Measurements from ENCODE around the gene NPAS3. TPM values are rescaled to one million over a fixed set of nuclear protein-coding genes. Genes with fewer than 3 reads are reported as not detected.

Gene NPAS3
- total and polyA plus RNA-seq, 2 of the 8 experiments (the other 6 are each of a cell fraction or from before 2014, with no cell fraction given), result 0.11 to 0.60 TPM

DNA sequence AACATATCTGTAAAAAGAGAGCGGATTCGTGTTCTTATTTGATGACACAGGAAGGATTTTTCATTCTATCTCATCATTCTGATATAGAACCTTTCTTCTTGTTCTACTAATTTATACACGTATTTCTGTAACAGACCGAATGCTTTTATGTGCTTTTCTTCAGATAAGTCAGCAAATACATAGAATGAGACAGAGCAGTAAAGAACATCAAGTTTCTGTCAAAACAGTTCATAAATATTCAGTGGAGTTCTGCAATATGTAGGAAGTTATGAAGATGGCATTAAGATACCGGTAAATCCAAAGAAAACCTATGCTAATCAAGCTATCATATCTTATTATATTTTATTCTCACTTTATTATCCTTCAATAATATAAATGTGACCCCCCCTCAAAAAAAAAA lies 731.6 kb downstream of the NPAS3 start (continued):
- no peak for TF ChIP-seq JUND (IDR thresholded peaks at IDR 0.05; ENCODE audit: low read length)

All from H1 (cell line).